Central memory CD8-positive, alpha-beta T cell (primary cell): ENCODE results near the gene MCAT.
"Not testable (repeated sequence)": the region's sequence is repeated elsewhere in the genome, so short reads cannot be mapped to it uniquely, and the experiment has no call there.

Source experiments
- ATAC-seq: fragments of 150-1000 bp; cut with Tn5 transposase; replicated peaks from 2 replicates; pipeline ENCODE4 v1.10.0; 2022; ENCODE audit warnings: mild to moderate bottlenecking, moderate FRiP score, moderate number of reproducible peaks; ENCODE audit not compliant: poor library complexity, severe bottlenecking; ENCODE audit errors: extremely low read depth
- DNase-seq, 2 donors: peaks; one replicate each; pipeline ENCODE4 v3.0.0; 2021; ENCODE audit warnings: low spot score in 2 of 2
- H3K27ac Mint-ChIP-seq: one replicate; pipeline ENCODE4 v1.8.0; 2022; ENCODE audit warnings: low read depth, mild to moderate bottlenecking, moderate library complexity, mixed read lengths
- H3K27me3 Mint-ChIP-seq: one replicate; pipeline ENCODE4 v1.8.0; 2022; ENCODE audit warnings: mixed read lengths
- H3K36me3 Mint-ChIP-seq: one replicate; pipeline ENCODE4 v1.8.0; 2022; ENCODE audit warnings: mild to moderate bottlenecking, moderate library complexity, mixed read lengths; ENCODE audit not compliant: insufficient read depth
- H3K4me1 Mint-ChIP-seq: one replicate; pipeline ENCODE4 v1.8.0; 2022; ENCODE audit warnings: mixed read lengths
- H3K4me3 Mint-ChIP-seq: one replicate; pipeline ENCODE4 v1.8.0; 2022; ENCODE audit warnings: mild to moderate bottlenecking, moderate library complexity, mixed read lengths
- H3K9me3 Mint-ChIP-seq: one replicate; pipeline ENCODE4 v1.8.0; 2022; ENCODE audit warnings: mixed read lengths

MCAT gene

GRCh38 chr22:43156413-43156812 is 13.2 kb upstream of the MCAT start:
- Mint-ChIP-seq H3K9me3 (no peaks in the 10 kb centered on the region), H3K4me1 (peaks cover 24% of the 10 kb centered on the region), H3K27ac (no peak overlapping the region), H3K27me3 (no peaks in the 10 kb centered on the region), H3K4me3 (no peak overlapping the region), H3K36me3 (peaks cover 1% of the 10 kb centered on the region)
- DNase-seq (no peak), ATAC-seq (no peak)

DNA sequence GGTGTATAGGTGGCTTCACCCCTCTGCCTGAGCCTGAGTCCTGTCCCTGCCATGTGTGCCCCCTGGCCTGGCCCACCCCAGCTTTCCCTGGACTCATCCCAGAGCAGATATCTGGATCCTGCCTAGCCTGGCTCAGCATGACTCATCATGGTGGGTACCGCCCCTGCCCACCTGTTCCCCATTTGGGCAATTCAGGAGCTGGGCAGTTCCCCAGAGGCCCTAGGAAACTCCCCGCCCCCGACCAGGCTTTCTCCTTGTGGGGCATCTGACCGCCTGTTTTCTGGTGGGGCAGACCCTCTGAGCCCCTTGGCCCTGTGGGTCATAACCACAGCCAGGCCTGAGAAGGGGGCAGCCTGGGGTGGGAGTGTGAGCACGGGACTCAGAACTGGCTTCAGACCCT is 12.6 kb upstream of the MCAT start:
- no peak for ATAC-seq
- Mint-ChIP-seq H3K27me3 (no peaks in the 10 kb centered on the region), H3K4me1 (peaks cover 28% of the 10 kb centered on the region), H3K27ac (no peak overlapping the region), H3K4me3 (no peak overlapping the region), H3K36me3 (peaks cover 5% of the 10 kb centered on the region), H3K9me3 (no peaks in the 10 kb centered on the region)
- DNase-seq = no peak

DNA sequence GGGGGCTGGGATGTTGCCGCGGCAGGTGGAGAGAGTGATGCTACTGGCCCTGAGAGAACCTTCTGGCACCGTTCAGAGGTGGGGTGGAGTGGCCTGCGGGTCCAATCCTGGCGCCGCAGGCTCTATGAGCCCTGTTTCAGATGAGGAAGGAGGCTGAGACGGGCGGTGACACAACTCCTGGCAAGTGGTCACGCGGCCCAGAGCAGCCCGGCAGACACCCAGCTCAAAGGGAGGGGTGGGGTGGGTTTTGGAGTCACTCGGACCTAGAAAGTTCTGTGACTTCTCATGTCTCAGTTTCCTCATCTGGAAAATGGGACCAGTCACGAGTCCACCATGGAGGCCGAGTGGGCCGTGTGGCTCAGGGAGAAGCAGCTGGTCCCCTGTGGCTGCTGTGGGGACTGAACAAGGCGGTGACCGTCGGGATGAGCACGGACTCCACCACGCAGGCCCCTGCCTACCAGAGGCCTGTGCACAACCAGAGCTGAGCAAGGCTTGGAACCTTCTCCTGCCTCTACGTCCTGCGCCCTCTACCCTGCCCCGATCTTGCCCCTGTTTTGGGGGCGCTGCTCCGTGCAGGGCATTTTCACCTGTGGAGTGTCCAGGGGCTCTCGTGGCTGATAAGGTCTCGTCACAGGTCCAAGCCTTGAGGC is 11.8 kb upstream of the MCAT start:
- no peak for DNase-seq
- H3K27ac Mint-ChIP-seq = no peak overlapping the region
- peaks cover 30% of the 10 kb centered on the region for H3K4me1 Mint-ChIP-seq
- no peaks in the 10 kb centered on the region for H3K9me3 Mint-ChIP-seq
- no peaks in the 10 kb centered on the region for H3K27me3 Mint-ChIP-seq
- no peak for ATAC-seq
- no peak overlapping the region for H3K4me3 Mint-ChIP-seq
- H3K36me3 Mint-ChIP-seq = peaks cover 5% of the 10 kb centered on the region

GRCh38 chr22:43153899-43154298 is 10.7 kb upstream of the MCAT start:
- ATAC-seq (no peak), DNase-seq (no peak)
- Mint-ChIP-seq H3K4me3 (peak overlapping the region; percentile 84), H3K27ac (no peak overlapping the region), H3K36me3 (peaks cover 5% of the 10 kb centered on the region), H3K27me3 (no peaks in the 10 kb centered on the region), H3K9me3 (no peaks in the 10 kb centered on the region), H3K4me1 (peaks cover 30% of the 10 kb centered on the region)

DNA sequence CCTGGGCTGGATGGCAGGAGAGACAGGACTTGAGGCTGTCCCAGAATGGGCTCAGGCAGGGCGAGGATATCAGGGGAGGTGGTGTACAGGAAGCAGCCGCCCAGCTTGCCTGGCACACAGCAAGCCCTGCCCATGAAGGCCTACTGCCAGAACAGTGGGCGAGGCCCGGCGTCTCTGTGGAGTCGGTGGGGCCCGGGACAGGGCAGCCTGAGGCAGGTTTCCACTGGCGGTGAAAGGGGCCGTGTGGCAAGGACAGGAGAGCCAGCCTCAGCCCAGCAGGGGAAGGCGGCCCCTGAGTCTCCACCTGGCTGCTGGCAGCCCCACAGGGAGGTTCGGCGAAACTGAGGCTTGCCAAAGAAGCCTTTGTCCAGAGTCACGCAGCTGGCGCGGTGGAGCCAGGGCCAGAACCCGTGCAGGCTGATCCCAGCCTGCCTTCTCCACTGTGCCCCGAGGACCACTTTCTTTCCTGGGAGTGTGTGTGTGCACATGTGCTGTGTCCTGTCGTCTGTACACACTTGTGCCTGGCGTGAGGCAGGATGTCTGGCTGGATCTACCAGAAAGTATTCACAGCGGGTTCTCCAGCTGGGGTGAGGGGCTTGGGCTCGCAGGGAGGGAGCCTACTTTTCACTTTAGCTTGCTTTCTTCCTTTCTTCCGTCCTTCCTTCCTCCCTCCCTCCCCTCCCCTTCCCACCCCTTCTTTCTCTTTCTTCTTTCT is 9.3 kb upstream of the MCAT start:
- DNase-seq (peak in 1 of 2 donors; percentile 34), ATAC-seq (peak; percentile 95)
- no peaks in the 10 kb centered on the region for H3K27me3 Mint-ChIP-seq
- H3K27ac Mint-ChIP-seq = peak overlapping the region; percentile 87
- H3K36me3 Mint-ChIP-seq = peaks cover 5% of the 10 kb centered on the region
- H3K4me1 Mint-ChIP-seq = peaks cover 23% of the 10 kb centered on the region
- H3K9me3 Mint-ChIP-seq = no peaks in the 10 kb centered on the region
- peak overlapping the region; percentile 84 for H3K4me3 Mint-ChIP-seq

DNA sequence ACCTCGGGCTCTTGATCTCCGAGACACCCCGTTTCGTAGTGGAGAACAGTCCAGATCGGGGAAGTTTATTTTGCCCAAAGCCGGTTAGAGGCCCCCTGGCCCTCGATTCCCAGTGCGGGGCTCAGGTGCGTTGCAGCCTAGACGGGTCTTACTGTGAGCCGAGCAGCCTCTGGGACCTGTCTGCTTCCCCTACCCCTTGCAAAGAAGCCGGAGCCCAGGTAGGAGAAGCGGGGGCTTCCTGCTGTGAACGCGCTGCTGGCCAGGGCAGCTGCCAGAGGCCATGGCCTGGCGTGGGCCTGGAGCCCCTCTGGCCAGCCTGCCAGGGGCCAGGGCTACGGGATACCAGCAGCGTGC is 8.8 kb upstream of the MCAT start:
- DNase-seq = no peak
- Mint-ChIP-seq H3K36me3 (peaks cover 5% of the 10 kb centered on the region), H3K27me3 (no peaks in the 10 kb centered on the region), H3K9me3 (no peaks in the 10 kb centered on the region), H3K4me1 (peaks cover 27% of the 10 kb centered on the region), H3K27ac (peak overlapping the region; percentile 87), H3K4me3 (peak overlapping the region; percentile 84)
- peak; percentile 33 for ATAC-seq

GRCh38 chr22:43151251-43152002 is 8.2 kb upstream of the MCAT start, which contains the start of gene TSPO:
Gene TSPO, plus strand, starts transcription at chr22:43151559. Its CDS starts 7,680 bp downstream, at chr22:43159239.
- H3K4me3 Mint-ChIP-seq = peak within 1 kb of the TSS; percentile 84
- H3K36me3 Mint-ChIP-seq = peaks cover 5% of the 10 kb centered on the region
- H3K9me3 Mint-ChIP-seq = no peaks in the 10 kb centered on the region
- no peaks in the 10 kb centered on the region for H3K27me3 Mint-ChIP-seq
- H3K27ac Mint-ChIP-seq = peak within 1 kb of the TSS; percentile 87
- H3K4me1 Mint-ChIP-seq = peaks cover 29% of the 10 kb centered on the region
- no peak for ATAC-seq
- peak in 1 of 2 donors; percentile 26 for DNase-seq

- Mint-ChIP-seq H3K4me1 (peaks cover 29% of the 10 kb centered on the region), H3K9me3 (no peaks in the 10 kb centered on the region), H3K36me3 (peaks cover 5% of the 10 kb centered on the region), H3K4me3 (peak overlapping the region; percentile 84), H3K27ac (peak overlapping the region; percentile 80), H3K27me3 (no peaks in the 10 kb centered on the region)
- DNase-seq = no peak
- no peak for ATAC-seq
Observed at GRCh38 chr22:43150731-43151206, 7.6 kb upstream of the MCAT start.

GRCh38 chr22:43148581-43148980 is 5.4 kb upstream of the MCAT start:
- Mint-ChIP-seq H3K27me3 (no peaks in the 10 kb centered on the region), H3K27ac (no peak overlapping the region), H3K4me1 (peaks cover 29% of the 10 kb centered on the region), H3K36me3 (peaks cover 5% of the 10 kb centered on the region), H3K4me3 (peak overlapping the region; percentile 18), H3K9me3 (no peaks in the 10 kb centered on the region)
- no peak for ATAC-seq
- no peak for DNase-seq

DNA sequence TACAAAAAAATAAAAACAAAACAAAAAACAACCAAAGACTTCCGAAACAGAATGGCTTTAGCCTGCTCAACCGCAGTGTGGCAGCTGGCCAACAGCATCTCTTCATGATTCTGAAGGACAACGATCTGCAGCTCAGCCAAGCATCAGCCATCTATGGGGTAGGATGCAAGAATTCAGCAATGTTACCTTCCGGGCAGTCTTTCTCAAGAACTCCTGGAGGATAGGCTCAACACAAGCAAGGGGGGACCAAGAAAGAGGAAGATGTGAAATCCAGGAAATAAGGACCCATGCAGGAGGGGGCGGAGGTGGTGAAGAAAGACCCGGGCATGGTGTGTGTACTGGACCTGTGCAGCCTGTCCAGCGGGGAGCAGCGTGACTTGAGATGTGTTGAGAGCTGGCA is 4.6 kb upstream of the MCAT start:
- ATAC-seq (no peak), DNase-seq (no peak)
- Mint-ChIP-seq H3K36me3 (peaks cover 8% of the 10 kb centered on the region), H3K9me3 (no peaks in the 10 kb centered on the region), H3K27ac (no peak overlapping the region), H3K4me3 (no peak overlapping the region), H3K27me3 (no peaks in the 10 kb centered on the region), H3K4me1 (peaks cover 24% of the 10 kb centered on the region)

GRCh38 chr22:43146332-43146731 is 3.1 kb upstream of the MCAT start:
- H3K4me3 Mint-ChIP-seq, DNase-seq, H3K27me3 Mint-ChIP-seq, H3K27ac Mint-ChIP-seq, H3K9me3 Mint-ChIP-seq, ATAC-seq: not testable (repeated sequence)
- Mint-ChIP-seq H3K4me1 (peaks cover 16% of the 10 kb centered on the region), H3K36me3 (peaks cover 12% of the 10 kb centered on the region)

DNA sequence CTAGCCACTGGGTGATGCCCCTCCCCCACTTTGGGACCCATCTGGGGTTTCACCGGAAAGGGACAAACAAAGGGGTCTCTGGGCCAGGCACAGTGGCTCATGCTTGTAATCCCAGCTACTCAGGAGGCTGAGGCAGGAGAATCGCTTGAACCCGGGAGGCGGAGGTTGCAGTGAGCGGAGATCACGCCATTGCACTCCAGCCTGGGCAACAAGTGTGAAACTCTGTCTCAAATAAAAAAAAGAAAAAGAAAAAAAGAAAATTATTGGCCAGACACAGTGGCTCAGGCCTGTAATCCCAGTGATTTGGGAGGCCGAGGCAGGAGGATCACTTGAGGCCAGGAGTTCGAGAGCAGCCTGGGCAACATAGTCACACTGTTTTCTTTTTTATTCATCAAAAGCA is 2.2 kb upstream of the MCAT start:
- not testable (repeated sequence) for H3K4me3 Mint-ChIP-seq, H3K36me3 Mint-ChIP-seq, ATAC-seq, H3K9me3 Mint-ChIP-seq, H3K27me3 Mint-ChIP-seq, H3K4me1 Mint-ChIP-seq, H3K27ac Mint-ChIP-seq, DNase-seq
